HG03066 (cell line): Measurements from ENCODE around the gene SAMD11.

Experiments
- ATAC-seq: cut with Tn5 transposase; IDR thresholded peaks from one replicate; pipeline ENCODE4 v1.9.1; 2021; ENCODE audit warnings: low read depth; ENCODE audit not compliant: unreplicated experiment

Gene SAMD11

DNA sequence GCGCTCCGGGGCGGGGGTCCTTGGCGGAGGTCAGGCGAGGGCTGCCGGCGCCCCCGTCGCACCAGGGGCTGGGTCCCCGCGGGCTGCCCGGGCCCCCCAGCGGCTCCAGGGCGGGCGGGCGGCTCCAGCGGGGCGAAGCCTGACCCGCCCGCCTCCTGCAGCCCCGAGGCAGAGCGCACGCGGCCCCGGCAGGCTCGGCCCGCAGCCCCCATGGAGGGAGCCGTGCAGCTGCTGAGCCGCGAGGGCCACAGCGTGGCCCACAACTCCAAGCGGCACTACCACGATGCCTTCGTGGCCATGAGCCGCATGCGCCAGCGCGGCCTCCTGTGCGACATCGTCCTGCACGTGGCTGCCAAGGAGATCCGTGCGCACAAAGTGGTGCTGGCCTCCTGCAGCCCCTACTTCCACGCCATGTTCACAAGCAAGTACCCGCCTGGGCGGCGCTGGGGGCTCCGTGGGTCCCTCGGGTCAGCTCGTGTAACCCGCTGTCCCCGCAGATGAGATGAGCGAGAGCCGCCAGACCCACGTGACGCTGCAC is 37.5 kb downstream of the SAMD11 start:
- no peak for ATAC-seq

DNA sequence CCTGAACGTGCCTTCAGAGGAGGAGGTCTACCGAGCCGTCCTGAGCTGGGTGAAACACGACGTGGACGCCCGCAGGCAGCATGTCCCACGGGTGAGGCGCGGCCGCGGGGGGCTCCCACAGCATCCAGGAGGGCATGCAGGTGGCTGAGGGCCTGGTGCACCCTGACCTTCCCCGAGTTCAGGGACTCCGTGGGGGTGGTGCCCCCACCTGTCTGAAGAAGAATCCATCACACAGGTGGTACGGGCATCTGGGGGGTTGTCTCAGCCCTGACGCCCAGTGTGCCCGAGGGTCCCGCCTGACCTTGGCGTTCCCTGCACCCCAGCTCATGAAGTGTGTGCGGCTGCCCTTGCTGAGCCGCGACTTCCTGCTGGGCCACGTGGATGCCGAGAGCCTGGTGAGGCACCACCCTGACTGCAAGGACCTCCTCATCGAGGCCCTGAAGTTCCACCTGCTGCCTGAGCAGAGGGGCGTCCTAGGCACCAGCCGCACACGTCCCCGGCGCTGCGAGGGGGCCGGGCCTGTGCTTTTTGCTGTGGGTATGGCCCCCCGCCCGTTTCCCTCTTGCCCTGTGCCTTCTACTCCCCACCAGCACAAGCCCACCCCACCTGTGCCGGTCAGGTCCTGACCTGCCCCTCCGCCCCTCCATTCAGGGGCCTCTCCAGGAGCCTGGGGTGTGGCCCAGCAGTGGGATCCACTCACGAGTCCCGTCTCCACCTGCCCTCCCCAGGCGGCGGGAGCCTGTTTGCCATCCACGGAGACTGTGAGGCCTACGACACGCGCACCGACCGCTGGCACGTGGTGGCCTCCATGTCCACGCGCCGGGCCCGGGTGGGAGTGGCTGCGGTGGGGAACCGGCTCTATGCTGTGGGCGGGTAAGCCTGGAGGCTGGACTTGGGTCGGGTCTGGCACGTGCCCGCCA is 38.9 kb downstream of the SAMD11 start:
- no peak for ATAC-seq

DNA sequence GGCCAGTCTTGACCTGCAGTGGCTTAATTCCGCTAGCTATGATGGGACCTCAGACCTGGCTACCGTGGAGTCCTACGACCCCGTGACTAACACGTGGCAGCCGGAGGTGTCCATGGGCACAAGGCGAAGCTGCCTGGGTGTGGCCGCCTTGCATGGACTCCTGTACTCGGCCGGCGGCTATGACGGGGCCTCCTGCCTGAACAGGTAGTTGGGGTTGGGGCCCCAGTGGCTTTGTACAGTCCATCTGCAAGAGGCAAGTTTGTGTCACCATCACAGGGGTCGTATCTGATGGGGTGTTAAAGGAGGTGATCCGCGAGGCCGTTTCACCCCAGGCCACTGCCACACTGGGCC is 39.6 kb downstream of the SAMD11 start:
- ATAC-seq, result no peak

DNA sequence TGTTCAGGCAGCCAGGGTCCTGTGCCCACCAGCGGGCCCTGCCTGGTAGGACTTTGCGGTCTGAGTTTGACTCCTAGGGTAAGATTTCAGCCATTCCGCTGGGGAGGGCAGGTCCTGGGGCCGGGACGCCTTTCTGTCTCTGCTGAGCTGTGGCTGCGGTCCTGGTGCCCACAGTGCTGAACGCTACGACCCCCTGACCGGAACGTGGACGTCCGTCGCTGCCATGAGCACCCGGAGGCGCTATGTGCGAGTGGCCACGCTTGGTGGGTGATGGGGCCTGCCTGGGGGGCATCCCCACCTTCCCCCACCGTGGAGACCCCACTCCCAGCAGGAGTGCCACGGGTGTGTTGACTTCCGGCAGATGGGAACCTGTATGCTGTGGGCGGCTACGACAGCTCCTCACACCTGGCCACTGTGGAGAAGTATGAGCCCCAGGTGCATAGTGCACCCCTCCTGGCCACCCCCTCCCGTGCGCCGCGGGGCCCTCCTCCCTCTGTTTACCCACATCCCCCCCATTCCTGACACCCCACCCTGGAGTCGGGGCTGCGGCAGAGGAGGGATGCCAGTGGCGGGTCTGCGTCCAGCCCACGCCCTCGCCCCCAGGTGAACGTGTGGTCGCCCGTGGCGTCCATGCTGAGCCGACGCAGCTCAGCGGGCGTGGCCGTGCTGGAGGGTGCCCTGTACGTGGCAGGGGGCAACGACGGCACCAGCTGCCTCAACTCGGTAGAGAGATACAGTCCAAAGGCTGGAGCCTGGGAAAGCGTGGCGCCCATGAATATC is 40.2 kb downstream of the SAMD11 start:
- ATAC-seq, result no peak

DNA sequence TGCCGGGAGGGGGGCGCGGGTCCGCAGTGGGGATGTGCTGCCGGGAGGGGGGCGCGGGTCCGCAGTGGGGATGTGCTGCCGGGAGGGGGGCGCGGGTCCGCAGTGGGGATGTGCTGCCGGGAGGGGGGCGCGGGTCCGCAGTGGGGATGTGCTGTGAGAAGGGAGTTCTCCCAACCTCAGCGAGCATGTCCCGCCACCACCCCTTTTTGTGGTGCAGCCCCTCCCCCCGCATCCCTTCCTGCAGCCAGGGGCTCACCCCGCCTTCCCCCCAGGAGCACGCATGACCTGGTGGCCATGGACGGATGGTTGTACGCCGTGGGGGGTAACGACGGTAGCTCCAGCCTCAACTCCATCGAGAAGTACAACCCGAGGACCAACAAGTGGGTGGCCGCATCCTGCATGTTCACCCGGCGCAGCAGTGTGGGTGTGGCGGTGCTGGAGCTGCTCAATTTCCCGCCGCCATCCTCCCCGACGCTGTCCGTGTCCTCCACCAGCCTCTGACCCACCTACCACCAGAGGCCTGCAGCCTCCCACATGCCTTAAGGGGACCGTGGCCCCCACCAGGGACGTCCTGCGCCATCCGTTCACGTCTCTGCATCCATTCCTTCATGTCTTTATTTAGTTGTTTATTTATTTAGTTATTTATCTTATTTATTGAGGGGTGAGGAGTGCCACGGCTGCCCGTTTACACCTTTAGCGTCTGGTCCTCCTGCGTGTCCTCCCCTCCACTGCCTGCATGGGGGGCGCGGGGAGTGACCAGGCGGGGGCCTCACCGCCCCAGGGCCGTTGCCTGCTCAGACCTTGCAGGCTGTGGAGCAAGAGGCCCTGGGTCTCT is 41.2 kb downstream of the SAMD11 start:
- no peak for ATAC-seq

DNA sequence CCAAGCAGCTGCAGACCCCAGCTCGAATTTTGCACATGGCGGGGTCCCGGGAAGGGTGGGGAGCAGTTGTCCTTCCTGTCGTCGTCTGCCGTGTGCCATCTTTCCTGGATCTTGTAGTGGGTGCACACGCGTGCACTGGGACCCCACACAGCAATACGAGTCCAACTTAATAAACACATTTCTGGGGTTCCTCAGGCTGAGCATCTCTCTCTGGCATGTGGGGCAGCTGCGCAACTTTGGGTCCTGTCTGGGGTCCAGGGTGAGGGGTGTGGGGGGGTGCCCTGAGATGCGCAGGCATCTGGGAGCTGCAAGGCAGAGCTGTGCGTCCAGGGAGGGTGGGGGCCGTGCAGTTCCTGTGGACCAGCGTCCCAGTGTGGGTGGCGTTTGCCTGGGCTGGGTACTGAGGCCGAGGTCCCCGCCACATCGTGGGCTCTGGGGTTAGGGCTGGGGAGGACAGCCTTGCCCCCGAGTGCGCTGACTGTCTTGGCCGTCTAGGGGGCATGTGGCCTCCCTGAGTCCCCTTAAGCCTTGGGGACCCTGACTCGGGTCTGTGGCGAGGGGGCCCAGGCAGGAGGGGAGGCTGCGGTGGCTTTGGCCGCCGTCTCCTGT is 41.9 kb downstream of the SAMD11 start:
- no peak for ATAC-seq

DNA sequence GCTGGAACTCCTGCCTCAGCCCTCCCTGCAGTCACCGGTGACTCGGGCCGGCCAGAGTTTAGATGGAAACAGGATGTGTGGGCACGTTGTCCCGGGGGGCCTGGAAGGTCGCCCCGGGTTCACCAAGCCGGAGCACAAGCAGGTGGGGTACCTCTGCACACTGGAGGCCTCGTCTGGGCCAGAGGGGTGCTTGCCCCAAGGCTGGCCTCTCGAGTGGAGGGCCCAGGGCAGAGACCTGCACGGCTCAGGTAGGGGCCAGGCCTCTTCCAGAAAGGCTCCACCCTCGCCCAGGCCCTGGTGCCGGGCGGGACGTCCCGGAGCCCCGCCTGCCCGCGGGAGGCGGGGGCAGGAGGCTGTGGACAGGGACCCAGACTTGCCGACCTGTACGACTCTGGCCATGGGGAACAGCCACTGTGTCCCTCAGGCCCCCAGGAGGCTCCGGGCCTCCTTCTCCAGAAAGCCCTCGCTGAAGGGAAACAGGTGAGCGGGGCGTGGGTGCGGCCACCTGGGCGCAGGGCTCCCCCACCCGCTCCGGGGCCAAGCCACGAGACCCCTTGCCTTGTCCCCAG is 42.5 kb downstream of the SAMD11 start, which contains the start of gene PLEKHN1:
PLEKHN1 (plus strand) TSS at position 348 of the 569 bp plus-strand sequence; CDS start at position 398, 50 bp downstream.
- ATAC-seq, result no peak

DNA sequence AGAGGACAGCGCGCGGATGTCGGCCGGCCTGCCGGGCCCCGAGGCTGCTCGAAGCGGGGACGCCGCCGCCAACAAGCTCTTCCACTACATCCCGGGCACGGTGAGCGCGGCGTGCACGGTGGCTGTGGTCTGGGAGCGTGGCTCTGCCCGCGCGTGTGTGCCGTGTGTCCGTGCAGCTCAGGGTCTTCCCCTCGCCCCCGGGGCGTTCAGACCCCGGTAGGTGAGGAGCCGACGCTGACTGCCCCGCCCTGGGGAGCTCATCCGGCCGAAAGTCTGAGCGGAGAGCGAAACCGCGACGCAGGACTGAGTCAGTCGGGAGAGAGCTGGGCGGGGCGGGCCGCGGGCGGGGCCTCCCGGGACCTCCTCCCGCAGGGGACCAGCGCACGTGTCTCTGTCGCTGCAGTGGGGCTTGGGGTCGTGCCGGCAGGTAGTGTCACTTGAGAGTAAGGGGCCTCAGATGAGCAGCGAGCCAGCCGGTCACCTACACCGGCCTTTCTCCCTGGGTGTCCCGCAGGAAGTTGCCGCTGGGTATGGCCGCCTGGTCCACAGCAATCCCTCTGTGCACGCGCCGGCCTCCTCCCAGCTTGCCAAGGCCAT is 43.1 kb downstream of the SAMD11 start:
- peak; percentile 76 for ATAC-seq

DNA sequence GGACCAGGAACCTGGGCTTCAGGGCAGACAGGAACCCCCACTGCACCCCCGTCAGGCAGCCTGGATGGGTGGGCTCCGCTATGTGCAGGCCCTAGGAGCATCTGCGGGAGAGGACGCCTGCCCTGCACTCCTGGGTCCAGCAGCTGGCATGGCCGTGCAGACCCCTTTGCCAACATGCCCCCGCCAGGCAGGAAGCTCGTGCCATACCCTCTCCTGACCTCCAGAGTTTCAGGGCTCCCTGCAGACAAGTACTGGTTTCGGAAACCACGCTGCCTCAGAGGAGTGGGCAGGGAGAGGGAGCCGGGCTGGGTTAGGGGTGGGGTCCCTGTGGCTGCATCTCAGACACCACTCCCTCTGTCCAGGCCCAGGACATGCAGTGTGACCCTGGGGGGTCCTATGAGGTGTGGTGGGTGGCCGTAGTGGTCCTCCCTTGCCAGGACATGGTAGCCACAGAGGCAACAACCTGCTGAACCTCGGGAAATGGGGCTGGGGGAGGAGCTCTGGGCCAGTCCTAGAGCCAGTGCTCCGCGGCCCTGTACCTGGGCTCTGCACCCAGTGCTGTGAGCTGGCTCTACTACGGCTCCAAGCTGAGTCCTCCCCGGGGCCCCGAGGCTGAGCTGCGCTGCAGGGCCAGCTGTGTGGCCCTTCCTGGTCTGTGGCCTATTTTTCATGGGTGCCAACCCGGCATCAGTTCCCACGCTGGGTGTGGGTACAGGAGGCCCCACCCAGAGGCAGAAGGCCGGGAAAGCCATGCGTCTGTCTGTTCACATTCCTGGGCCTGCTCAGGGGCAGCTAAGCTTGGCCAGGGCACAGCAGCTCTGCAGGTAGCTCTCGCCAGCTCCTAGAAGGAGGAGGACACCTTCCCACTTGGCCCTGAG is 44.0 kb downstream of the SAMD11 start:
- ATAC-seq, result no peak

DNA sequence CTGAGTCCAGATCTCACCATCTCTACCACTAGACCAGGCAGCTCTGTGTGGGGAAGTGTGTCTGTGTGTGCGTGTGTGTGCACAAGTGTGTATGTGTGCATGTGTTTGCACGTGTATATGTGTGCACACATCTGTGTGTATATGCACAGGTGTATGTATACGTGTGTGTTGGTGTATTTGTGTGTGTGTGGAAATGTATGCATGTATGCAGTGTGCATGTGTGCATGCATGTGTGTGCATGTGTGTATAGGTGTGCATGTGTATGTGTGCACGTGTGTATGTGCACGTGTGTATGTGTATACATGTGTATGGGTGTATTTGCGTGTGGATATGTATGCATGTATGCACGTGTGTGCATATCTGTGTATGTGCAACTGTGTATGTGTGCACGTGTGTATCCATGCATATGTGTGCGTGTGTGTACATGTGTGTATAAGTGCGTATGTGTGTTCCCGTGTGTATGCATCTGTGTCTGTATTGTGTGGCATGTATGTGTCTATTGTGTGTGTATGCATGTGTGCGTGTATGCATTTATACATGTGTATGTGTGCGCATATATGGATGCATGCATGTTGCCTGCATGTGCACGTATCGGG is 45.6 kb downstream of the SAMD11 start:
- ATAC-seq, result no peak

DNA sequence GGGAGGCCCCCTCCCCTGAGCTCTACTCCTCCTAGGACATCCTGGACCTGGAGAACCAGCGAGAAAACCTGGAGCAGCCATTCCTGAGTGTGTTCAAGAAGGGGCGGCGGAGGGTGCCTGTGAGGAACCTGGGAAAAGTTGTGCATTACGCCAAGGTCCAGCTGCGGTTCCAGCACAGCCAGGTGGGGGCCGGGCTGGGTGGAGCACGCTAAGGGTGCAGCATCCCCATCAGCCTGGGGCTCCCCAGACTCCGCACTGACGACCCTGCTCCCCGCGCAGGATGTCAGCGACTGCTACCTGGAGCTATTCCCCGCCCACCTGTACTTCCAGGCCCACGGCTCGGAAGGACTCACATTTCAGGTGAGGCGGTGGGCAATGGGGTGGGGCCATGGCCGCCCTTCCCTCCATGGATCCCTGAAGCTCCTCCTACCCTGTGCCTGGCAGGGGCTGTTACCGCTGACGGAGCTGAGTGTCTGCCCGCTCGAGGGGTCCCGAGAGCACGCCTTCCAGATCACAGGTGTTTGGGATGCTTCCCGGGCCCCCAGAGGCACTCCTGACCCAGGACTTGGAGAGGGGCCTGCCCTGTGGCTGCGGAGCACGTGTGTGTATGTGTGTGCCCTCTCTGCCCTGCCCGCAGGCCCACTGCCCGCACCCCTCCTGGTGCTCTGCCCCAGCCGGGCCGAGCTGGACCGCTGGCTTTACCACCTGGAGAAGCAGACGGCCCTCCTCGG is 46.7 kb downstream of the SAMD11 start:
- no peak for ATAC-seq

DNA sequence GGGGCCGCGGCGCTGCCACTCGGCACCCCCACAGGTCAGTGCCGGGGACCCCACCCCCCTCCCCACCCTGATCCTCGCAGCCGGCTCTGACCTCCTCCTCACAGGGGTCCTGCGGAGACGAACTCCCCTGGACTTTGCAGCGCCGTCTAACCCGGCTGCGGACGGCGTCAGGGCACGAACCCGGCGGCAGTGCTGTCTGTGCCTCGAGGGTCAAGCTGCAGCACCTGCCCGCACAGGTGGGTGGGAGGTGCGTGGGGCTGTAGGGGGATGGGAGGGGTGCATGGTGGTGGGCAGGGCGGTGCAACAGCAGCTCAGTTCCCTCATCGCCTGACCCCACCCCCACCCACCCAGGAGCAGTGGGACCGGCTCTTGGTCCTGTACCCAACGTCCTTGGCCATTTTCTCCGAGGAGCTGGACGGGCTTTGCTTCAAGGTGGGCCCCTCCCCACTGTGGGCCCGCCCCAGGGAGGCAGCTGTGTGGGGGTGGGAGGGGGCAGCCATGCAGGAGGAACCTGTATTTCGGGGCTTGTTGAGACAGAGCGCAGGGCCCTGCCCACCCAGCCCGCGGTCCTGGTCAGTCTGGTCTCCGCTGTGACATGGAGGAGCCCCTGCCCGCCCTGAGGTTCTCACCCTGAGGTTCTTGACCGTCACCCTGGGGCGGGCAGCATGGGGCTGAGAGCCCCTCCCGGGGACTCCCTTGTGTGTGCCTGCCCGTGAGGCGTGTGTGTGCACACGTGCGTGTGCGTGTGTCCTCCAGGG is 47.4 kb downstream of the SAMD11 start:
- no peak for ATAC-seq

DNA sequence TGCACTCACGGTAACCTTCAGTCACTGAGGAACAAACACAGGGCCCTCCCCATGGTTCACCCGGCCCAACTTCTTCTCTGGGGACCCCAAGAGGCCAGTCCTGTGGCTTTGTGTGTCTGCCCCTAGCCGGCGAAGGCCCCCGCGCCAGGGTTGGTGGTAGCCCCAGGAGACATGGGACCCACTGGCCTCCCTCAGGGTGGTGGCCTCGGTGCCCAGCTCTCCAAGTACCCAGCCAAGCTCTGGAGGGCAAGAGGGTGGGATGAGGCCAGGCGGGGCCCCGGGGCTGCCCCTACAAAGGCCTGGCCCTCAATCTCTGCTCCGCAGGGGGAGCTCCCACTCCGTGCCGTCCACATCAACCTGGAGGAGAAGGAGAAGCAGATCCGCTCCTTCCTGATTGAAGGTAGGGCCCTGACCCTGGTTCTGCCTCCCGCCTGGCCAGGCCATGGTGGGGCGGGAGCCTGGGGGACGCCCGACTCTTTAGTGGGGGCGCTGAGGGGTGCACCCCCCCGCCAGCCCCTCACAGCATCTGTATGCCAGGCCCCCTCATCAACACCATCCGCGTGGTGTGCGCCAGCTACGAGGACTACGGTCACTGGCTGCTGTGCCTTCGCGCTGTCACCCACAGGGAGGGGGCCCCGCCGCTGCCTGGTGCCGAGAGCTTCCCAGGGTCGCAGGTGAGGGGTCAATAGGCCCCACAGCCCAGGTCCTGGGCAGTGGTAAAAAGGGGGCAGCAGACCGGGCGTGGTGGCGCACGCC is 48.2 kb downstream of the SAMD11 start:
- no peak for ATAC-seq

DNA sequence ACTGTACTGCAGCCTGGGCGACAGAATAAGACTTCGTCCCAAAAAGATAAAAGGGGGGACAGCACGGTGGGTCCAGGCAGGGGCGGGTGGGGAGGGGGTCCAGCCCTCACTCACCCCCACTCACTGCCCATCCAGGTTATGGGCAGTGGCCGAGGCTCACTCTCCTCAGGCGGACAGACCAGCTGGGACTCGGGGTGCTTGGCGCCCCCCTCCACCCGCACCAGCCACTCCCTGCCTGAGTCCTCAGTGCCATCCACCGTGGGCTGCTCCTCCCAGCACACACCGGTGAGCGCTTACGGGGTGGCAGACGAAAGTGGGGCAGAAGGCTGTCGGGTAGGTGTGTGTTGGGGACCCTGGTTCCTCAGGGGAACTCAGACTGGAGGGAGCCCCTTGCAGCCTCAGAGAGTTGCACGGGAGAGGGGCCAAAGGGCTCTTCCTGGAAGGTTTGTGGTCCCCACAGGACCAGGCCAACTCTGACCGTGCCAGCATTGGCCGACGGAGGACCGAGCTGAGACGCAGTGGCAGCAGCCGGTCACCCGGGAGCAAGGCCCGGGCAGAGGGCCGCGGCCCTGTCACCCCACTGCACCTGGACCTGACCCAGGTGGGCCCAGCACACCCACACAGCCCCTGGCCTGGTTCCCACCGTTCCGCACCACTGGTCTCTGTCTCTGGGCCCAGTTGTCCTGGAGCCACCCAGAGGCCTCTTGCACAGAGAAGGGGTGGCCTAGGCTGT is 49.2 kb downstream of the SAMD11 start:
- ATAC-seq, result no peak
